ENCODE data around the gene PRKCE.

PRKCE gene

DNA sequence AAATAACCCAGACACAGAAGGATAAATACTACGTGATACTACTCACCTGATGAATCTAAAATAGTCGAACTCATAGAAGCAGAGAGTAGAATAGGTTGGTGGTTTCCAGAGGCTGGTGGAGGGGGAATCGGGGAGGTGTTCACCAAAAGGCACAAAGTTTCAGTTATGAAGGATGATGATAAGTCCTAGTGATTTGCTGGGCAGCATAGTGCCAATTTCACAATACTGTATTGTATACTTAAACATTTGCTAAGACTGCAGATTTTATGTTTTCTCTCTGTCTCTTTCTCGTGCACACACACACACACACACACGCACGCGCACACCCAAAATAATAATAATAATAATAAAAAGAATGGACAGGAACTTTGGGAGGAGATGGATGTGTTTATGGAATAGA is 425.4 kb downstream of the PRKCE start:
- H3K27me3 Mint-ChIP-seq: no peaks in the 10 kb centered on the region
- no peaks in the 10 kb centered on the region for H3K36me3 Mint-ChIP-seq
- H3K9me3 Mint-ChIP-seq: no peaks in the 10 kb centered on the region
- CTCF ChIA-PET: no interaction called here
- no peaks in the 10 kb centered on the region for H3K4me1 Mint-ChIP-seq
- no peak for DNase-seq
- H3K4me3 Mint-ChIP-seq: no peak overlapping the region
- H3K27ac Mint-ChIP-seq: no peak overlapping the region

DNA sequence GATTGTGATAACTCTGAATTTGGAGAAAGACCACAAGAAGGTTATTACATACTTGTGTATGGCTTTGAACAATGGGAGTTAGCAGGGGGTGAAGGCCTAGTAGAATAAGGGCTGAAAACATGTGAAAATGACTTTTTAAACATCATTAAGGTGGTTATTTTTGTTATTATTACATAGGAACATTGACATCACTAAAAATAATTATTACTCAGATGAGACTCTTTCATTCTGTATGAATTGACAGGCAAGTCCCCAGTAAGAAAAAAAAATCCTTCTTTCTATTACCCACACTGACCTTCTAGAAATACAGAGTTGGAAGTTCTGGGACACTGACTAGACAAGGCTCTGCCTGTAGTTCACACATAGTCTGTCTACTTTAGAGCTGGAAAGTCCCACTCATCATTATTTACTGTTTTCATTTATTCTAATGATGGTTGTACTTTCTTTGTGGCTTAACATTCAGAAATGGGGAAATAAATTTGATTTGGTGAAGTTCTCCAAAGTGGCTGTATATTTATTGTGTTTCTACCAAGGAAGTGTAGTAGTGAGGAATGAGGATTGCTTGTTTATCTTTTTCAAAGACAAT is 426.1 kb downstream of the PRKCE start:
- no peak for DNase-seq
- CTCF ChIA-PET: no interaction called here
- Mint-ChIP-seq H3K4me3 (no peak overlapping the region), H3K36me3 (no peaks in the 10 kb centered on the region), H3K27me3 (no peaks in the 10 kb centered on the region), H3K4me1 (peaks cover 7% of the 10 kb centered on the region), H3K27ac (no peak overlapping the region), H3K9me3 (no peaks in the 10 kb centered on the region)

DNA sequence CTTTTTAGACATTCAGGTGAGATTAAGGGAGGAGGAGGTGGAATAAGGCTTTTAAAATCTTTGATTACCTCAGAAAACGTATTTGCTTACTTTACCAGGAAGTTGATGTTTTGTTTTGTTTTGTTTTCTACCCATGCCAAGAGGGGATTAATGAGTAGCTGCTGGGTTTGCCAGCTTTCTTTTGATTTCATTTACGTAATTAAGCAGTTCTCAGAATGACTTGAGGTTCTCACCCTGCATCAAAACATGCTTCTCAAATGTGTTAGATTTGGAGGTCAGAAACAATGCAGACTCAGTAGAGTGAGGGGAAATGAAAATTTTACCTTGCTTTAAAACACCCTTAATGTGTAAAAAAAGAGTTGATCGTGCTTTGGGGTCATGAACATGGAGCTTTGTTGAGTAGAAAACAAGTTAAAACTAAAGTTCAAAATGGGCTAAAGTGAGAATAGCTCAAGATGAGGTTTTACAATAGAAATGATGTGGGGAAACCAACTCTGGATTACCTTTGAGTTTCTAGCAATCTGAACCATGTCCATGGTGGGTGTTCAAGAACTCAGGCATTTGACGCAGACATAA is 428.6 kb downstream of the PRKCE start:
- H3K4me1 Mint-ChIP-seq: peaks cover 7% of the 10 kb centered on the region
- DNase-seq: no peak
- H3K9me3 Mint-ChIP-seq: no peaks in the 10 kb centered on the region
- no peaks in the 10 kb centered on the region for H3K27me3 Mint-ChIP-seq
- CTCF ChIA-PET: interaction anchor here (1.0 to 1.3 kb wide), 2 partner anchors 16 to 379 kb away, joined by 3 read pairs; no protein-coding TSS in a partner anchor
- H3K36me3 Mint-ChIP-seq: no peaks in the 10 kb centered on the region
- no peak overlapping the region for H3K27ac Mint-ChIP-seq
- no peak overlapping the region for H3K4me3 Mint-ChIP-seq

DNA sequence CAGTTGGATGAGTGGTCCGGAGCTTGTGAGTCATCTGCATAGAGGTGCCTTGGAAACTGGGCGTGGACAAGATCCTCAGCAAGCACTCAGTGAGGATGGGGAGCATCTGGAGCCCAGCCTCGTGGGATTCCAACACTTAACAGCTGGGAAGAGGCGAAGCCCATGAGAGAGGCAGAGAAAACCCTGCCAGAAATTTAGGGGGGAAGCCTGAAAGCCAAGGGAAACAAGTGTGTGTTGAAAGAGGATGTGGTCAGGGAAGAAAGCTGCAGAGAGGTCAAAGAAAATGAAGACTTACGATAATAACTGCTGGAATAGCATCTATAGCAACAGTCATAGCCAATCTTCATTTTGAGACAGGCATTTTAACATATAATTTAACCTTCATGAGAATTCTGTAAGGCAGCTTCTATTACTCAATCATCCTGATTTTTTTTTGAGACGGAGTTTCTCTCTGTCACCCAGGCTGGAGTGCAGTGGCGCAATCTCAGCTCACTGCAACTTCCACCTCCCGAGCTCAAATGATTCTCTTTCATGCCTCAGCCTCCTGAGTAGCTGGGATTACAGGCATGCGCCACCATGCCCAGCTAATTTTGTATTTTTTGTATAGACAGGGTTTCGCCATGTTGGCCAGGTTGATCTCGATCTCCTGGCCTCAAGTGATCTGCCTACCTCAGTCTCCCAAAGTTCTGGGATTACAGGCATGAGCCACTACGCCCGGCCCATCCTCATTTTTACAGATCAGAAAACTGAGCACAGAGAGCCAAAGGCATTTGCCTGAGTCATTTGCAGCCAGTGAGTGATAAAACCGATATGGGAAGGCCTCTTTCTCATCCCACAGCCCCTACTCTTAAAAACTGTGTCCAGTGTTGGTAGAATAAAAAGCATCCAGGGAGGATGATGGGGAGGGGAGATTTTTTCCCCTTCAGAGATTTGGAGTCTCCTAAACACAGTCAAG is 431.3 kb downstream of the PRKCE start:
- no peak overlapping the region for H3K27ac Mint-ChIP-seq
- CTCF ChIA-PET: interaction anchor here (1.2 to 1.4 kb wide), 2 partner anchors 72 to 281 kb away, joined by 3 to 4 read pairs; no protein-coding TSS in a partner anchor

DNA sequence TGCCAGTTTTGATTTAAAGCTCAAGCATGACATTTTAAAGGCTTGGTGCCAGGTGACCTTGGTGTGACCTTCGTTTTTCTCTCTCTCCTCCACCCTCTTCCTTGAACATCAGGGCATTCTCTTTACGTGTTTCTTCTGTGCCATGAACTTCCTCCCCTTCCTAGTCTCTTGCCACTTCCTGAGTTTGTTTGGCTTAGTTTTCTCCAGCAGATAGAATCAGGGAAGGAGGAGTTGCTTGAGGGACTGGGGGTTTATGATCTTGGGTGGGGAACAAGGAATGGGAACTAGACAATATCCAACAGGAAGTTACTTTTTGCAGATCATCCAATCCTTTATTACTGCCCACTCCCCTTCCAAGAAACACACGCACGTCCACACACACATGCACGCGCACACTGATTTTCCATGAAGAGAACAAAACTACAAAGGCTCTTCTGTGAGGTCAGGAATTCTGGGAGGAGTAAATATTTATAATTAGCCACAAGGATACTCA is 435.1 kb downstream of the PRKCE start:
- peaks cover 2% of the 10 kb centered on the region for H3K36me3 Mint-ChIP-seq
- H3K9me3 Mint-ChIP-seq: no peaks in the 10 kb centered on the region
- CTCF ChIA-PET: interaction anchor here (0.9 kb wide), 1 partner anchor 27 kb away, joined by 3 read pairs; no protein-coding TSS in a partner anchor

More for the DNA sequence above, 431.3 kb downstream of the PRKCE start:
- H3K4me1 Mint-ChIP-seq: peaks cover 10% of the 10 kb centered on the region
- no peaks in the 10 kb centered on the region for H3K9me3 Mint-ChIP-seq
- no peak for DNase-seq
- no peak overlapping the region for H3K4me3 Mint-ChIP-seq
- H3K36me3 Mint-ChIP-seq: no peaks in the 10 kb centered on the region
- H3K27me3 Mint-ChIP-seq: no peaks in the 10 kb centered on the region

DNA sequence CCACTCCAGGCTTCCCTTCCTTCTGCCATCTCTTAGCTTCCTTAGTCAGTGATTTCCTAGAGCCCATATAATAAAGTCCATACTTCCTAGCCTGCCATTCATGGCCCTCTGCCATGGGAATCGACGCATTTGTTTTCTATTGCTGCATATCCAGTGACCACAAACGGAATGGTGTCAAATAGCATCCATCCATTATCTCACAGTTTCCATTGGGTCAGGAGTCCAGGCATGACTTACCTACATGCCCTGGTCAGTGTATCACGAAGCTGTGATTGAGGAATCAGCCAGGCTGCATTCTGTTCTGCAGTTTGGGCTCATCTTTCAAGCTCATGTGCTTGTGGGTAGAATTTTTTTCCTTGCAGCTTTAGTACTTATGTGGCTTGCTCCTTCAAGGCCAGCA is 436.0 kb downstream of the PRKCE start:
- peaks cover 4% of the 10 kb centered on the region for H3K4me1 Mint-ChIP-seq
- DNase-seq: no peak
- no peak overlapping the region for H3K4me3 Mint-ChIP-seq
- H3K9me3 Mint-ChIP-seq: no peaks in the 10 kb centered on the region
- H3K27me3 Mint-ChIP-seq: no peaks in the 10 kb centered on the region
- CTCF ChIA-PET: no interaction called here
- H3K27ac Mint-ChIP-seq: no peak overlapping the region
- H3K36me3 Mint-ChIP-seq: peaks cover 2% of the 10 kb centered on the region

More for the DNA sequence above, 435.1 kb downstream of the PRKCE start:
- no peak for DNase-seq
- Mint-ChIP-seq H3K27me3 (no peaks in the 10 kb centered on the region), H3K4me1 (peaks cover 10% of the 10 kb centered on the region), H3K4me3 (no peak overlapping the region), H3K27ac (no peak overlapping the region)

DNA sequence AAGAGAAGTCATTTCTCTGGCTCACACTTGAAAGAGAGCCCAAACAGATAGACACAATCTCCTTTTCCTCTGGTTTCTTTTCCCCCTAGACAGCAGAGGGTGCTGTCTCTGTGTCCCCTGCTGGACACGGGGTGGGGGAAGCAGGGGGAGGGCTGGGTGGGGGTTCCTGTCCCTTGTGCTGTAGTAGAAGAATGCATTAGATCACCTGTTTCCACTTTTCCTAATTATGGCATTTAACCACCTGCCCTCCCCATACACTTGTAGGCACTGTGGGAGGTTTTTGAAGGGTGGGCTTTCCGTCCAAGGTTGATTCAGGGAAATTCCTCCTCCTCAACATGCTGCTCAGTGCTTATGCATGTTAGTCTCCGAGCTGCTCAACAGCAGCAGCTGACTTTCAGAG is 439.5 kb downstream of the PRKCE start:
- peaks cover 2% of the 10 kb centered on the region for H3K36me3 Mint-ChIP-seq
- DNase-seq: no peak
- H3K27me3 Mint-ChIP-seq: no peaks in the 10 kb centered on the region
- CTCF ChIA-PET: no interaction called here
- H3K9me3 Mint-ChIP-seq: no peaks in the 10 kb centered on the region
- H3K4me3 Mint-ChIP-seq: no peak overlapping the region
- peaks cover 2% of the 10 kb centered on the region for H3K4me1 Mint-ChIP-seq
- H3K27ac Mint-ChIP-seq: no peak overlapping the region

DNA sequence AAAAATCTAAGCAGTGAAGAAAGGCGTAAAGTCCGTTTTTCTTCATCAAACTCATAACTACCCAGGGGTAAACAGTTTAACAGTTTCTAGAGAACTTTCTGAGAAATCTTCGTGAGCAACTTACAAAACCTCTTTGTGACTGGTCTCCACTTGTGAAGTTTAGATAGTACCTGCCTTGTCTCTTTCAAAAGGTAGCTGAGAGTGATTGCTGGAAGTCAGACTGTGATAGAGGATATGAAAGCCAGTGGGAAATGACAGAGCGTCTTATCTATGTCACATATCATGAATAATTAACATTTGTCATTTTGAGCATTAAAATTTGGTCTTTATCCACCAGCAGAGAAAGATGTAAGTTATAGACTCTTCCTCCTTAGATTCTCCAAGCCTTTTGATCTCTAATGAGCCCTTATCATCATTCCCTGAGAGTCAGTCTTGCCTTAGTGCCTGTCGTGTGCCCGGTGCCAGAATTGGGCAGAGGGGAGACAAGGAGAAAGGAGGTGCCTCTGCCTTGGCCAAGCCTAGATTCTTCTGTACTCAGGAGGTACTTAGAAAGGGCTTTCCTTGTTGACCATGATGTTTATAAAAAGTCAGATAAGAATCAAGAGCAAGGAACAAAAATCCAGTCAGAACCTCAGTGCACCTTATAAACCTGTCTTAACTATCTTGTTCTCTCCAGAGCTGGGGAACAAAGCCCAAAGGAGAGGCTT is 440.6 kb downstream of the PRKCE start:
- Mint-ChIP-seq H3K27ac (no peak overlapping the region), H3K4me1 (no peaks in the 10 kb centered on the region), H3K9me3 (no peaks in the 10 kb centered on the region), H3K27me3 (no peaks in the 10 kb centered on the region), H3K36me3 (peaks cover 2% of the 10 kb centered on the region), H3K4me3 (no peak overlapping the region)
- CTCF ChIA-PET: no interaction called here
- DNase-seq: no peak

DNA sequence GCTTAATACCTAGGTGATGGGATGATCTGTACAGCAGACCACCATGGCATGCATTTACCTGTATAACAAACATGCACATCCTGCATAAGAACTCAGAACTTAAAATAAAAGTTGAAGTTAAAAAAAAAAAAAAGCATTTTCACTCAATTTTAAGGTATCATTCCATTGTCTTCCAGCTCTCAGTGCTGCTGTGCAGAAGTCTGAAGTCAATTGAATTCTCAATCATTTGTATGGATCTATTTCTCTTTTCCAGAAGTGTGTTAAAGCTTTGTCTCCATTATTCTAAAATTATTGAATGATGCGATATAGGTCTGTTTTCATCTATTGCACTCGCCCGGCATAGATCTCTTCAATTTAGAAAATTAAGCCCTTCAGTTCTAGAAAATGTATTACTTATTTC is 443.2 kb downstream of the PRKCE start:
- no peak overlapping the region for H3K4me3 Mint-ChIP-seq
- CTCF ChIA-PET: interaction anchor here (1.1 kb wide), 1 partner anchor 68 kb away, joined by 4 read pairs; no protein-coding TSS in a partner anchor
- H3K4me1 Mint-ChIP-seq: peaks cover 16% of the 10 kb centered on the region
- DNase-seq: no peak
- H3K36me3 Mint-ChIP-seq: no peaks in the 10 kb centered on the region
- H3K27me3 Mint-ChIP-seq: no peaks in the 10 kb centered on the region
- no peak overlapping the region for H3K27ac Mint-ChIP-seq
- no peaks in the 10 kb centered on the region for H3K9me3 Mint-ChIP-seq

DNA sequence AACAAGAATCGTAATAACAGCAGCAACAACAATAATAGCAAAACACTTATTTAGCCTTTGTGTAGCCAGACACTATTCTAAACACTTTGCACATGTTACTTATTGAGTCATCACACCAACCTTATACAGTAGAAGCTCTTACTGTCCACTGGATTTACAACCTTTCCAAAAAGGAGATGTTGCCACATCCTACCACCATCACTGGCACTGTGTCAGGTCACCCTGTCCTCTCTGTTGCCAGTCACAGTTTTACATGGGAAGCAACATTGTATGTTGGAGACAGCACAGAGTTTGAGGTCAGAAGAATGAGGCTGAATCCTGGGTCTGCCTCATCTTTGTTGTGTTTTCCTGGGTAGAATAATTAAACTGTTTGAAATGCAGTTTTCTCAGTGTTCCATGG is 444.4 kb downstream of the PRKCE start:
- CTCF ChIA-PET: interaction anchor here (1.0 to 1.1 kb wide), 2 partner anchors 15 to 67 kb away, joined by 3 to 4 read pairs; no protein-coding TSS in a partner anchor
- H3K9me3 Mint-ChIP-seq: no peaks in the 10 kb centered on the region
- H3K27ac Mint-ChIP-seq: no peak overlapping the region
- peaks cover 16% of the 10 kb centered on the region for H3K4me1 Mint-ChIP-seq
- no peak for DNase-seq
- H3K27me3 Mint-ChIP-seq: no peaks in the 10 kb centered on the region
- no peaks in the 10 kb centered on the region for H3K36me3 Mint-ChIP-seq
- H3K4me3 Mint-ChIP-seq: no peak overlapping the region

DNA sequence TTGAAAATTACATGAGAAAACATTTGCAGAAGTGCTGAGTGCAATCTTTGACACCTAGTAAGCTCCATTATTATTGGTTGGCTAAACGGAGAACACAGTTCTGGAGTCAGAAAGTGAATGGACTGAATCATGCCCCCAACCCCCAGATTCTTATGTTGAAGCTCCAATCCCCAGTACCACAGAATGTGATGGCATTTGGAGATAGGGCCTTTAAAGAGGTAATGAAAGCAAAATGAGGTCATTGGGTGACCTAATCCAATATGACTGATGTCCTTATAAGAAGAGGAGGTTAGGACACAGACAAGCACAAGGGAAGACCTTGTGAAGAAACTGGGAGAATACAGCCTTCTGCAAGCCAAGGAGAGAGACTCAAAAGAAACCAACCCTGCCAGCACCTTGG is 444.8 kb downstream of the PRKCE start:
- peaks cover 16% of the 10 kb centered on the region for H3K4me1 Mint-ChIP-seq
- H3K4me3 Mint-ChIP-seq: no peak overlapping the region
- no peaks in the 10 kb centered on the region for H3K27me3 Mint-ChIP-seq
- H3K36me3 Mint-ChIP-seq: no peaks in the 10 kb centered on the region
- no peak overlapping the region for H3K27ac Mint-ChIP-seq
- CTCF ChIA-PET: interaction anchor here (1.0 kb wide), 1 partner anchor 16 kb away, joined by 3 read pairs; no protein-coding TSS in a partner anchor
- no peaks in the 10 kb centered on the region for H3K9me3 Mint-ChIP-seq
- no peak for DNase-seq

DNA sequence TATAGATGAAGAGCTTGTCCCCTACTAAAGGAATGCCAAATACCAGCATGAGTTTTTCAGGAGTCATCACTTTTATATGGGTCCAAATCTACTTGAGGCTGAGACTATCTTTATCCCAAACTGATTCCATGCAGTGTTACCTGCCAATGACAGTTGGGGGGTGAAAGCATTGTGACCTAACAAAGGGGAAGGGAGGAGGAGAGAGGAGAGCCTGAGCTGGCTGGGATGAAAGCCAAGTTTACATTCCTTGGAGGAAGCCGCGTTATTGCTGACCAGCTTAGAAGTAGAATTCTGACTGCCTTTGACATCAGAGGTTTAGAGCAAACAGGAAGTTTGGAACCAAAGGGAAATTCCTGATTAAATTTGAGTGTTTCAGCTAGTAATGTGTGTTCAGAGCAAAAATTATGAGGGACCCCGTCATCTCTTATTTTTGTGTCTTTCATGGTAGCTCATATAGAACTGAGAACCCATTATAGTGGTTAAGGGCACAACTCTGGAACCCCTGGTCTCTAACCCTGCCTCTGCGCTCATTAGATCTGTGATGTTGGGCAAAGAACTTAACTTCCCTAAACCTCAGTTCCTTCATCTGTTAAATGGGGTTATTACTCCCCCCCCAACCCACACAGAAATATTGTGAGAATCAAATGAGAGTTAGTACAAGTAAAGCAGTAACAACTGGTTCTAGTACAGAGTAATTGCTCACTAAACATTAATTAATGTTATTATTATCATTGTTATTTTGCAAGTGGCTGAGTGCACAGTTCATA is 446.4 kb downstream of the PRKCE start:
- no peak overlapping the region for H3K27ac Mint-ChIP-seq
- DNase-seq: no peak
- no peaks in the 10 kb centered on the region for H3K27me3 Mint-ChIP-seq
- H3K4me1 Mint-ChIP-seq: peaks cover 16% of the 10 kb centered on the region
- H3K36me3 Mint-ChIP-seq: no peaks in the 10 kb centered on the region
- H3K9me3 Mint-ChIP-seq: no peaks in the 10 kb centered on the region
- CTCF ChIA-PET: interaction anchor here (1.0 to 1.3 kb wide), 2 partner anchors 33 to 35 kb away, joined by 3 read pairs; no protein-coding TSS in a partner anchor
- H3K4me3 Mint-ChIP-seq: no peak overlapping the region

DNA sequence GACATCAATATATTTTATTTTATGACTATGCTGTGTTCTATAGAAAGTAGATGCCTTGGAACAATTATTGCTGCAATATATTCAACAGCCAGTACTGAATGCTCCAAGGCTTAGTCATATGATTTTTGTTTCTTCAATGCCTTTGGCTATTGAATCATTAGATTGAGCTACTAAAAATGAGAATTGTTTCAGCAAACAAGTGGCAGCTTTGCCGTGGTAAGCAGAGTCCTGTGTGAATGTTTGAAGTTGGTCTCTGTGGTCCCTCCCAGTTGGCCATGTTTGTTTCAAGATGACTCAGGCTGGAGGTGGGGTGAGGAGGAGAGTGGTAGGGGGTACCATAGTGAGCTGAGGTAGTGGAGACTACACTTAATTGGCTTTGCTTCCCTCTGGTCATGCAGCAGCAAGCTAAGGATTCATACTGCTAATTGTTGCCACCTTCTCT is 447.2 kb downstream of the PRKCE start:
- Mint-ChIP-seq H3K36me3 (no peaks in the 10 kb centered on the region), H3K9me3 (peaks cover 2% of the 10 kb centered on the region), H3K27ac (peak overlapping the region; percentile 4), H3K4me1 (peaks cover 16% of the 10 kb centered on the region), H3K27me3 (no peaks in the 10 kb centered on the region), H3K4me3 (no peak overlapping the region)
- DNase-seq: no peak
- CTCF ChIA-PET: no interaction called here
